Pancreas (tissue), 10 donors: Measurements from ENCODE around the gene ATP5F1E. TPM values are rescaled to one million over a fixed set of nuclear protein-coding genes. Genes with fewer than 3 reads are reported as not detected.

Experiments used
- ATAC-seq, 4 donors: fragments of 200-7000 bp; cut with Tn5 transposase; one replicate each; pipeline versions ENCODE4 v1.8.0 to v1.9.1; 2020; ENCODE audit warnings: mild to moderate bottlenecking in 4 of 4, moderate library complexity in 4 of 4
- DNase-seq, 6 donors: peaks; one replicate each; pipeline ENCODE4 v3.0.0-alpha.2; 2020
- FAIRE-seq: peaks from 2 replicates; lab custom pipeline; 2012; peaks lifted over from hg19 to GRCh38; lab: Jason Lieb, UNC
- H3K27ac ChIP-seq, 4 donors: fragments of 200-600 bp; sonication (generic); 1 replicate in 3 of 4; 2 replicates in 1 of 4; pipeline versions ENCODE4 v1.5.0 to v1.8.0; 2020
- H3K27me3 ChIP-seq, 4 donors: fragments of 200-600 bp; one replicate each; pipeline ENCODE4 v1.8.0; 2021
- H3K36me3 ChIP-seq, 3 donors: fragments of 200-600 bp; sonication (generic) in 1 of 3; one replicate each; pipeline versions ENCODE4 v1.5.0 to v1.8.0; 2020 to 2021
- H3K4me1 ChIP-seq, 3 donors: fragments of 200-600 bp; one replicate each; pipeline ENCODE4 v1.8.0; 2021
- H3K4me3 ChIP-seq, 4 donors: fragments of 200-600 bp; sonication (generic) in 2 of 4; one replicate each; pipeline versions ENCODE4 v1.5.0 to v1.8.0; 2020 to 2021
- H3K9me3 ChIP-seq, 4 donors: fragments of 200-600 bp; one replicate each; pipeline ENCODE4 v1.8.0; 2021
- WGBS, 2 donors: extraction: QIAGEN DNeasy Blood & Tissue Kit; methylation state at CpG; one replicate each; pipeline ENCODE4 v1.1.7; 2013; 5-methylcytosine and 5-hydroxymethylcytosine counted together
- intact Hi-C, 3 donors: fragments of 100-400 bp; cut with DNase I; formaldehyde crosslinking; loops; one replicate each; pipeline versions ENCODE4 v1.11.1 to v1.14.2; 2022
- polyA plus RNA-seq, 2 donors: library from polyadenylated mRNA; stranded (reverse); fragments of 200-250 nt; gene quantifications; one replicate each; pipeline ENCODE4 v1.2.3, GENCODE V29; 2013
- total RNA-seq, 6 donors: library from RNA; stranded (reverse); fragmentation: NEBNext Ultra II Directional in 4 of 6; extraction: Animal tissue kit (Norgen Biotek cat#: 25700) in 4 of 6; gene quantifications; one replicate each; pipeline versions ENCODE4 v1.2.1 to v1.2.4, GENCODE V29; 2021 to 2023
- TF ChIP-seq, protein P1 (sequence below), 4 donors: fragments of 200-600 bp; sonication (generic) in 3 of 4; IDR thresholded peaks; one replicate each; pipeline versions ENCODE4 v1.5.0 to v1.8.0; 2021; ENCODE audit warnings: antibody characterized with exemption in 4 of 4
- donor health status: healthy with polysubstance abuse.
- donor health status: DM: no; HTN: no; CAD: no; lungs with moderate emphysema.
- donor health status: DM: no; HTN: no; CAD: no.
- donor health status: control.
- donor health status: control.
- donor health status: Bipolar disorder and iron deficiency.
- donor health status: DM: yes; HTN: yes; CAD: no.
- donor health status: DM: no; HTN: no; CAD: no.
- donor health status: DM: no; HTN: no; CAD: no.
- donor health status: DM: yes; HTN: yes; CAD: no.

ATP5F1E gene
- total and polyA plus RNA-seq, 8 donors: 11.2 to 38.0 (median 23.8) TPM

- TF ChIP-seq, protein P1, sequence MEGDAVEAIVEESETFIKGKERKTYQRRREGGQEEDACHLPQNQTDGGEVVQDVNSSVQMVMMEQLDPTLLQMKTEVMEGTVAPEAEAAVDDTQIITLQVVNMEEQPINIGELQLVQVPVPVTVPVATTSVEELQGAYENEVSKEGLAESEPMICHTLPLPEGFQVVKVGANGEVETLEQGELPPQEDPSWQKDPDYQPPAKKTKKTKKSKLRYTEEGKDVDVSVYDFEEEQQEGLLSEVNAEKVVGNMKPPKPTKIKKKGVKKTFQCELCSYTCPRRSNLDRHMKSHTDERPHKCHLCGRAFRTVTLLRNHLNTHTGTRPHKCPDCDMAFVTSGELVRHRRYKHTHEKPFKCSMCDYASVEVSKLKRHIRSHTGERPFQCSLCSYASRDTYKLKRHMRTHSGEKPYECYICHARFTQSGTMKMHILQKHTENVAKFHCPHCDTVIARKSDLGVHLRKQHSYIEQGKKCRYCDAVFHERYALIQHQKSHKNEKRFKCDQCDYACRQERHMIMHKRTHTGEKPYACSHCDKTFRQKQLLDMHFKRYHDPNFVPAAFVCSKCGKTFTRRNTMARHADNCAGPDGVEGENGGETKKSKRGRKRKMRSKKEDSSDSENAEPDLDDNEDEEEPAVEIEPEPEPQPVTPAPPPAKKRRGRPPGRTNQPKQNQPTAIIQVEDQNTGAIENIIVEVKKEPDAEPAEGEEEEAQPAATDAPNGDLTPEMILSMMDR (IDR thresholded peaks at IDR 0.05): no peak
- Histone ChIP-seq H3K27ac (no peak overlapping the region), H3K27me3 (no peaks in the 10 kb centered on the region), H3K9me3 (no peaks in the 10 kb centered on the region), H3K4me1 (no peaks in the 10 kb centered on the region), H3K36me3 (peaks cover 4 to 62% (median 25%) of the 10 kb centered on the region in 3 donors), H3K4me3 (no peak overlapping the region)
- FAIRE-seq (no peak), ATAC-seq (no peak), DNase-seq (peak in 2 of 6 donors; percentile 1 to 21)
- intact Hi-C loops: no loop called here
- 76 to 84% methylated on average over 9 of the region's 9 CpGs for WGBS, 2 donors
Measured at GRCh38 chr20:58987790-58988564, 44.2 kb downstream of the ATP5F1E start.

GRCh38 chr20:58986968-58987517 is 45.1 kb downstream of the ATP5F1E start:
- Histone ChIP-seq H3K27ac (no peak overlapping the region), H3K4me1 (peaks cover 0 to 7% (median 0%) of the 10 kb centered on the region in 3 donors), H3K9me3 (no peaks in the 10 kb centered on the region), H3K27me3 (no peaks in the 10 kb centered on the region), H3K4me3 (no peak overlapping the region), H3K36me3 (peaks cover 4 to 52% (median 21%) of the 10 kb centered on the region in 3 donors)
- ATAC-seq (peak in 2 of 4 donors; percentile 42 to 61), DNase-seq (peak in 2 of 6 donors; percentile 4 to 22), FAIRE-seq (no peak)
- TF ChIP-seq, protein P1 (IDR thresholded peaks at IDR 0.05): no peak
- 82 to 83% methylated on average over 8 of the region's 8 CpGs for WGBS, 2 donors
- intact Hi-C loops: no loop called here

DNA sequence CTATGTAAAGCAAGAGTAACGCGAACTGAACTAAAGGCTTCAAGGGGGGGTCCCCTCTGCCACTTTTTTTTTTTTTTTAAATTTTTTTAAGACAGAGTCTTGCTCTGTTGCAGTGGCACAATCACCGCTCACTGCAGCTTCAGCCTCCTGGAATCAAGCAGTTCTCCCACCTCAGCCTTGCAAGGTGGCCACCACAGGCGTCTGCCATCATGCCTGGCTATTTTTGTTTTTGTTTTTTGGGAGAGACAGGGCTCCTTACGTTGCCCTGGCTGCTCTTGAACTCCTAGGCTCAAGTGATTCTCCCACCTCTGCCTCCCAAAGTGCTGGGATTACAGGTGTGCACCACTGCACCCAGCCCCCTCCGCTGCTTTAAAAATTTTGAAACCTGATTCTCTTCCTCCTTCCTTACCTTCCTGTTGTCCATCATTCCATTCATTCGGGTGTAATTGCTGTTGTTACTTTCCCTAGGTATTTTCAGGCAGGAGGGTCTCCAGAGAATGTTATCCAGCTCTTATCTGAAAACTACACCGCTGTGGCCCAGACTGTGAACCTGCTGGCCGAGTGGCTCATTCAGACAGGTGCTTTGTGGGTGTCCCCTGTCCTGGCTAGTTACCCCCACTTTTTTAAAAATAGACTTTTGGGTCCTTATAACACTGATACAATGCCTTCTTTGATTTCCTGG is 45.7 kb downstream of the ATP5F1E start:
- DNase-seq (peak in 1 of 6 donors; percentile 20), FAIRE-seq (no peak), ATAC-seq (no peak)
- intact Hi-C loops: no loop called here
- WGBS, 2 donors: 76 to 81% methylated on average over 9 of the region's 9 CpGs
- peaks cover 0 to 7% (median 0%) of the 10 kb centered on the region in 3 donors for H3K4me1 ChIP-seq
- no peak overlapping the region for H3K4me3 ChIP-seq
- TF ChIP-seq, protein P1 (IDR thresholded peaks at IDR 0.05): no peak
- peaks cover 4 to 47% (median 19%) of the 10 kb centered on the region in 3 donors for H3K36me3 ChIP-seq
- H3K27ac ChIP-seq: no peak overlapping the region
- no peaks in the 10 kb centered on the region for H3K27me3 ChIP-seq
- no peaks in the 10 kb centered on the region for H3K9me3 ChIP-seq

GRCh38 chr20:58985656-58986055 is 46.5 kb downstream of the ATP5F1E start:
- ATAC-seq: no peak
- DNase-seq: peak in 1 of 6 donors; percentile 6
- Histone ChIP-seq H3K4me3 (no peak overlapping the region), H3K9me3 (no peaks in the 10 kb centered on the region), H3K27me3 (no peaks in the 10 kb centered on the region), H3K4me1 (peaks cover 0 to 7% (median 0%) of the 10 kb centered on the region in 3 donors), H3K36me3 (peaks cover 4 to 39% (median 17%) of the 10 kb centered on the region in 3 donors), H3K27ac (no peak overlapping the region)
- FAIRE-seq: no peak
- intact Hi-C loops: no loop called here
- WGBS, 2 donors: 81 to 83% methylated on average over 5 of the region's 5 CpGs
- TF ChIP-seq, protein P1 (IDR thresholded peaks at IDR 0.05): no peak
